DMS79 (cell line): ENCODE results near the gene FERD3L.

Experiments used
- DNase-seq: peaks from one replicate; lab custom pipeline; 2025; lab: John Stamatoyannopoulos, UW

The FERD3L gene

GRCh38 chr7:19117091-19117869 is 27.9 kb downstream of the FERD3L start, which contains the start of gene TWIST1:
Gene TWIST1 (minus strand): TSS chr7:19117636. CDS start chr7:19117321, 315 bp downstream.
- DNase-seq: no peak

GRCh38 chr7:19116121-19117090 is 28.8 kb downstream of the FERD3L start:
- DNase-seq: no peak

- DNase-seq: no peak
Measured at GRCh38 chr7:19114551-19114855, 30.7 kb downstream of the FERD3L start.

- no peak for DNase-seq
Measured at GRCh38 chr7:19113855-19114550, 31.2 kb downstream of the FERD3L start.

DNA sequence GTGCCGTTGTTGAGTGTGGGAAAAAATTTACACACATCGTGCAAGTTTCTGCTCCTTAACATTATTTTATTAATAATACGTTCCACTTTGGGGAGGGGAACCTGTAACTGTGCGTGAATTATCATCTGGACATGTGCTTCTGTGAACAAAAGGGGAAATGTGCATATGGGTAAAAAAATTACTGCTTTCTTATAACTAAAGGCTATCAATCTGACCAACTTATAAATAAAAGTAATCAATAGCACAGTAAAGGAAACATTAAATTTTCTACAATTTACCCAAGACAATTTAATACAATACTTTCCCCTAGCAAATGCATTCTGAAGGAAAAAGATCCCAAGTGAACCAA is 32.2 kb downstream of the FERD3L start:
- no peak for DNase-seq

DNA sequence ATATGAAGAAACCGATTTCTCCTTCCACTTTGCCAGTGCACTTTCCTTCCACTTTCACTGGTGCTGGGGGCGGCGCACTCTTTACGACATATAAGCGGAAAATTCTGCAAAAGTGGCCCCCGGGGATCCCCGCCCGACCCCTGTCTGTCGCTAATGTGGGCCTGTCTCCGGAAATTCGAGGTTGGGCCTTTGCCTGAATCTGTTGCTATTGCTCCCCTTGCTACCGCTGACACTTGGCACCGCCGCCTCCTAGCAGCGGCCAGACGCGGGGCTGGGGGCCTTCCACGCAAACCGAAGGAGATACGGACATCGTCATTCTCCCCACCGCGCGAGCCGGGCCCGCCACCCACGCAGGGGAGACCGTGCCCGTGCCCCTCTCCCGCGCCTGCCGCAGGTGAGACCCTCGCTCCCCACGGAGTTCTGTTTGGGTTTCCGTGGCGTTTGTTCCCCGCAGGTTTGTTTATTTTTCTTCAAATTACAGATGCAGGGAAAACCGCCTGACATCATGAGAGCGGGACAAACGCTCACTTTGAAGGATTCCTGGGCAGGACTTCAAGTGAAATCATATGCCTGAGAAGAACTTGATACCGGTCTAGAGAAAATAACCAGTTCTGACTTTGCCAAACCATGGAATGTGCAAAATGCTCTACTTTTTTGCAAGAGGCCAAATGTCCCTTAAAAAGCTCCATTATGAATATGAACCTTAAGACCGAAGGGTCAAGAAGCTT is 32.8 kb downstream of the FERD3L start:
- no peak for DNase-seq

DNA sequence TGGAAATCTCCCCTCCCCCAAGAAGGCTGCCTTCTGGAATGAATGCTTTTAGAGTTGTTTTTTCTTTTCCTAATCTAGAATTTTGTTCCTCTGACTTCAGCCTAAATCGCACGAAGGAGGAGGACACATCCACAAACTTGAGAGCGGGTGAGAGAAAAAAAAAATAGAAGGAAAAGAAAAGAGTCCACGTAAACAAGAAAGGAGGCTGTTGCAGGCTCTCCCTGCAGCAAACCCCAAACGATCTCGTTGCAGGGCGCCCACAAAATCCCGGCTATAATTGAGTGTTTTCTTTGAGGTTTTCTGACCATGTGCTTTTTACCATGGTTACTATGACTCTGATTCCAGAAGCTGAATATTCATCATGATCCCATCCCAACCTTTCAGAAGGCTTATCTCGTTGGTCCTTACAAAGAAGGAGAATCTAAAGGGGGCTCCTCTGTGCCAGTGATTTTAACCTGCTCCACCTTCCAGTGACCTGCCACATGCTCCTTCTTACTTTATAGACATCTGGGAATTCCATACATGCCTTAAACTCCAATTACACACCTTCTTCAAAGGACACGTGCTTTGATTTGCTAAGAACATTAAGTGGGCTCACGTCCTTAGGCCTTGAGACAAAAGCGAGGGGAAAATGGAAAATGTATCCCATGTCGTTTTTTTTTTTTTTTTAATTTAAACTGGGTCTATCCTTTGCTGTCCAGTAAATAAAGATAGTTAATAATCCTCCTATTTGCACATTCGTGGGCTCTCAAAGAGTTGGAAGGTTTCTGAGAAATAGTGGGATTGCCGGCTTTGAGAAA is 33.5 kb downstream of the FERD3L start:
- DNase-seq: no peak

DNA sequence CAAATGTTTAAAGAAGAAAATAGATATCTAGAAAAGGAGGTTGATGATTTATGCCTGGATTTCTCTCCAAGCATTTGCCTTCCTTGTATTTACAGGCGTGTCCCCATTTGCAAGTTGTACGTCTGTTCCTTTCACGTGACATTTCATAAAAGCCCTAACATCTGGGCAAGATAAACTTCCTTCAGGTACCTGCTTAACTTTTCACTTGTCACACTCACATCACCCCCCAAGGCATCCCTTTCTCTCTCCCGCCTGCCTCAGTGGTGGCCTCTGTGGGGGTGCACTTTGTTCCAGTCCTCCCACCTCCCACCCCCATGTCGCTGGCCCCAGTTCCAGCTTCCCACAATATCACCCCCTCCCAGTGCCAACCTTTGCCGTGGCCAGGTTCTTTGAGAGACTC is 34.4 kb downstream of the FERD3L start:
- no peak for DNase-seq

DNA sequence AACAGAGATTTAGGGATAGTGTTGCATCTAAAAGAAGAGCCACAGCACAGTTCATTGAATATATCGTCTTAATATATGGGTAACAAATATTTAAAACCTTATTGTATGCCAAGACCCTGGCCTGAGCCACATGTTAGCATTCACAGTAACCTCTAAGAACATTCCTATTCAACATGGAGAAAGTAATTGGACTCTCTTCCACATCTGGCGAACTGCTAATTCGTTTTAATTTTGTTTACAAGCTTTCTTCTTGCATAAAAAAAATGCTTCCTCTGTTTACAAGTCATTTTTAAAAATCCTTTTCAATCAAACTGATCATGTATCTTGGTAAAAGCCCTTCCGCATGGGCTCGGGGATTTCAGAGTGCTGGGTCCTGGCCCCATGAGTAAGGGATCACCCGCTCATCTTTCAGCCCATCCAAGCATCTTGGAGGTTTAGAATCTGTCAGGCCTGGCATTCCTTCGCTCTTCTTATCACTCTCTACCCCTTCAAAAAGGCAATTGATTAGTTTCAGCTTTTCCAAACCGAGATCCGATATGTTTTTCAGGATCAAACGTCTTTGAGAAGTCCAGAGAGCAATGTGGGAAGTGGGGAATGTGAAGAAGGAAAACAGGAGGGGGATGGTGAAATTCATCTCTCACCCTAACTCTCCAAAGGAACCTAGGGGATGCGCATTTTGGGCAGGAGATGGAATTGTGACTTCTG is 35.0 kb downstream of the FERD3L start:
- no peak for DNase-seq

DNA sequence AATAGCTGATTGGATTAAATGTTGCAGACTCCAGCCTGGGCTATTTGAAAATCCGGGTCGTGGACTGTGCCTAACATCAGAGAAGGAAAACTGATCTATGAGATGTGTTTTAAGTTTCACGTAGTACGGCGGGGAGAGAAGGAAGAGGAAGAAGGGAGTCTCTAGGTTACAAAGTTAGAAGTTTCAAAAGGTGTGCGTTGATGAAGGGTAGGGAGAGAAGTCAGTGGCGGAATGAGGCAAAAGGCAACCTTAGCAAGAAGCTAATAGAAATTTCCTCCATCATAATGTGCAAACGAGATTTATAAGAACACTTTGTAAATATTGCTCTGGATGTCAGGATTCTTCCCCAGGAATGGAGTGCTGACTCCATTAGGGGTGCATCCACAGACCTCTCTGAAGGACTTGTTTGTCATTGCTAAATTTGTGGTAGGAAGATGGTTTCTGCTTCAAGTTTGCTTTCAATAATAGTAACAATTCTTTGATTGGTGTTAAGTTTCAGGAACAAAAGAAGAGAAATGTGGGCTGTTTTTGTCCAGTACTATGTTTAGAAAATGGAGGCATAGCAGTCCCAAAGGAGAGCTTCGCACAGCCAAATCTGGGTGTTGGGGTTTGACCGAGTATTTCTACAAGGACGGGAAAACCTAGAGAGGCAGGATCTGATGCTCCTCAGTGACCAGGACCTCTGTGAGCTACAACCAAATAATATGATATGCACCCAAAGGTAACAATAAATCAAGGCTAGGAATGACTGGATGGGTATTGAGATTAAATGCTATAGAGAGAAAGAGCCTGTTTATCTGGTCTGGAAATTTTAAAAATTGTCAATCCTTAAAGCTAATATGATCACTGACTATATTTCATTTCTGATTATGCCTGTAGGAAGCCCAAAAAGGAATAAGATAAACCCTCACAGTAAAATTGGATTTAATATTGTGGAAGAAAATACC is 35.9 kb downstream of the FERD3L start:
- DNase-seq: no peak

GRCh38 chr7:19107356-19108146 is 37.7 kb downstream of the FERD3L start:
- no peak for DNase-seq

DNA sequence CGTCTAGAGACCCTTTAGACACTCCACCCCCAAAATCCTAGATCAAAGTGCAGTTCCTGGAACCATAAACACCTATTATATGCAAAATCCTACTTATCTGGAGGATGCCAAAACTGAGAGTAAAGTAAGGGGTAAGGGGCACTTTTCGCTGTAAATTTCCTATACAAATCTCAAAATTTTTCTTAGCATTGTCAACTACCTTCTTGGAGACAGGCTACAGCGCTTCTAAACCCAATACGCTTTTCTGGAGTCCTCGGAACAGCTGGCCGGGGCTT is 38.2 kb downstream of the FERD3L start:
- no peak for DNase-seq

DNA sequence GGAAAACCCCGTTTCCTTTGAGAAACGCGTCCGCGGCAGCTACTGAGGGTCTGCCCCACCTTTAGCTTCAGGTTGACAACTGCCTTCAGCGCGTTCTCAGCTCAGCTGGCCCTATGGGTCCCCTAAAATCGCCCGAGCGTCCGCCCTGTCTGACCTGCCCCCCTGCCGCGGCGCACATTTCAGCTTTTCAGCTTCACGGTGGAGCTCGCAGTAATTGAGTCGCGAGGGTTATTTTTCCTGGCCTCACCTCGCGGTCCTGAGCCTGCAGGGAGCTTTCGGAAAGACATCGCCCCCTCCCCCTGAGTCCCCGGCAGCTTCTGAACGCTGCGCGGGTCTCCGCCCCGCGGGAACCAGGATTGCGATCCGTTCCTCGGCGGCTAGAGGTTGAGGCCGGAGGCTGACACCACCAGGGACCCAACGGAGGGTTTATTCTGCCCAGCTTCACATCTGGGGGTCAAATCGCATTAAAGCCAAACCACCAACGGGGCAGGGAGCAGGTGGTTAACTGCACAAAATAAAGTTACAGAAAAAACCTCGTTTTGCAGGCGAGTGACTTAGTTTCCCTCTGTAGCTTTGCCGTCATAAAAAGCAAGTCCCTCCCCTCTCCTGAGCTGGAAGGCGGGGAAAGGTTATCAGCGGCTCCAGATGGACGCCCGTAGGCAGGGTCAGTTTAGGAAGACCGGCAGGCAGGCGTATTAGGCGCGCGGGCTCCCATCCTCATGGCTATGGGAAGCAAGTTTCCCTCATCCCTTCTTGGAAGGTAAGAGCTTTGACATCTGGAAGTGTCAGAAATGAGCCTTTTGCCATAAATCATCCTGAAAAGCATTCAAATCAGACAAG is 38.8 kb downstream of the FERD3L start:
- no peak for DNase-seq

- DNase-seq: no peak
Measured at GRCh38 chr7:19105546-19105945, 39.7 kb downstream of the FERD3L start.

- DNase-seq: no peak
Measured at GRCh38 chr7:19104811-19105210, 40.4 kb downstream of the FERD3L start.

DNA sequence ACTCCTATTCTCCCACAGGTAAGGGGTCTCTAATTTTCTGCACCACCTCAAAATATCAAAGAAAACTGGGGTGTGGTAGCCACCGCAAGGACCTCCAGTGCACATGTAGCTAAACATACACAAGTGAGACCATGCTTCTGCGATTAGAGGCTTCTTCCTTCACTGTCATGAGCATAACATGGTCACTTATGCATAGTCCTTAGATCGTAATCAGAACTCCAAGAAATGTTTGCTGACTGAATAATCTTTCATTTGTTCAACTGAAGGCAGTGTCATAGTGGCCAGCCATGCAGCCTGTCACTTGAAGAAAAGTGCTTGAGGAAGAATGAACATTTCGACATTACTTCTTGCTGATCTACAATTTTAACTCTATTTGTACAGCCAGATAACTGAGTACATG is 42.3 kb downstream of the FERD3L start:
- no peak for DNase-seq

DNA sequence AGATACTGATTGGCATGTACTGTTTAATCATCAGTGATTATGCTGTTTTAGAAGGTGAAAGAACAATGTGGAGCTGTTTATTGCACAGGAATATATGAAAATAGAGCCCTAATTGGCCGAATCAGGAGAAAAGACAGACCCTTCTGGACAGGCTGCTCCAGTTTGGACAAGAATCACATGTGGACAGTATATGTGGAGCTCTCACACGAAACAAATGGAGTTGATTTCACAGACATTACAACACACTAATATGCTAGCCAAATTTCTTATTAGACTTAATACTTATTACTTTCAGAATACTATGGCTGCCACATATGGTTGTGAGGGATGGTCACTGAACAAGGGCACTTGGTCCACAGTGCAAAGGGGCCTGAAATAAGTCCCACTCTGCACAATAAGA is 43.3 kb downstream of the FERD3L start:
- DNase-seq: no peak

GRCh38 chr7:19101472-19101871 is 43.7 kb downstream of the FERD3L start:
- no peak for DNase-seq
